T47D (cell line): ENCODE measurements around the gene NHS.

Source experiments
- DNase-seq, 2 experiments: peaks; one replicate each; pipeline versions ENCODE4 v3.0.0 to v3.0.0-alpha.2; 2011 to 2012; ENCODE audit warnings: low read depth in 1 of 2, low spot score in 1 of 2
- JUND ChIP-seq: IDR thresholded peaks from 2 replicates; pipeline ENCODE4 v1.6.1; 2012; ENCODE audit warnings: low read depth
- in situ Hi-C: cut with HindIII; loops from 2 replicates; pipeline ENCODE4 v1.10.0; 2016; ENCODE audit warnings: low sequenced_read_pairs, low pct_unique_long_range_greater_than_20kb

NHS gene

DNA sequence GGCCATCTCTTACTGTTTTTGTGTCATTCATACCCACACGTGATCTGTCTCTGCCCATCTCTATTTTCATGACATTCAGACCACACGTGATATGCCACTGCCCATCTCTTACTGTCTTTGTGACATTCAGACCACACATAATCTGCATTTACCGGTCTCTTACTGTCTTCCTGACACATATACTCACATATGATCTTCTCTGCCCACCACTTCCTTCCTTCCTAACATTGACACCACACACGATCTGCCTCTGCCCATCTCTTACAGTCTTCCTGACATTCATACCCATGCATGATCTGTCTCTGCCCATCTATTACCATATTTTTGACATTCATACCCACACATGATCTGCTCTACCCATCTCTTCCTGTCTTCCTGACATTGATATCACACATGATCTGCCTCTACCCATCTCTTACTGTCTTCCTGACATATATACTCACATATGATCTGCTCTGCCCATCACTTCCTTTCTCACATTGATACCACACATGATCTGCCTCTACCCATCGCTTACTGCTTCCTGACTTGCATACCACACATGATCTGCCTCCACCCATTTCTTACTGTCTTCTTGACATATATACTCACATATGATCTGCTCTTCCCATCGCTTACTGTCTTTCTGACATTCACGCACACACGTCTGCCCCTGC lies 398.3 kb downstream of the NHS start:
- TF ChIP-seq JUND, result no peak
- no peak for DNase-seq
- in situ Hi-C loops, result no loop called here

DNA sequence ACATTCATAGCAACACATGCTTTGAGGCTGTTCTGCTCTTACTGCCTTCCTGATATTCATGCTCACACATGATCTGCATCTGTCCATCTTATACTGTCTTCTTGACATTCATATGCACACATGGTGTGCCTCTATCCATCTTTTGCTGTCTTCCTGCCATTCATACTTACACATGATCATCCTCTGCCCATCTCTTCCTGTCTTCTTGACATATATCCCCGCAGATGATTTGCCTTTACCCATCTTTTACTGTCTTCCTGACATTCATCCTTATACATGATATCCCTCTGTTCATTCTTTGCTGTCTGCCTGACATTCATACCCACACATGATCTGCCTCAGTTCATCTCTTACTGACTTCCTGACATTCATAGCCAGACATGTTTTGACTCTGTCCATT lies 399.1 kb downstream of the NHS start:
- in situ Hi-C loops, result no loop called here
- no peak for DNase-seq
- no peak for TF ChIP-seq JUND

- no peak for DNase-seq
- in situ Hi-C loops, result no loop called here
- no peak for TF ChIP-seq JUND
These were observed 404.0 kb downstream of the NHS start for GRCh38 chrX:17778997-17779396.

DNA sequence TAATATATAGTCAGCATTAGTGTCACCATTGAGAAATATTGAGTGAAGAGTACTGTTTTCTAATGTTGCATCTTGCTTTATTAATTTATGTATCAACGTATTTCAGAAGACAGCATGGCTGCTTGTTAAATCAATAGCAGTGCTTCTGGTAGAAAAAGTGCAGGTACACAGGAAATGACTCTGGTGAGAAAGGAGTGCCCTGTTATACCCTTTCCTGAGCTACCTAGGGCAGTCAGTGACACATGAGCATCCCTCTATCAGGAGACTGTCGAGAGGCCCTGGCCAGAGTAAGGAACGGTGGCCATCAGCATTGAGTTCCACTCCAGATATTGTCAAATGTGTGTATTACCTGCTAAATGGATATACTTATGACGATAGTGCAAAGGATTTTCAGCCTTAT lies 404.4 kb downstream of the NHS start:
- DNase-seq, result no peak
- in situ Hi-C loops, result no loop called here
- no peak for TF ChIP-seq JUND
